Omental fat pad (tissue), 4 donors: Measurements from ENCODE around the gene SLC47A2. TPM values are rescaled to one million over a fixed set of nuclear protein-coding genes. Genes with fewer than 3 reads are reported as not detected.

Source experiments
- ATAC-seq: fragments of 150-250 bp; one replicate; pipeline ENCODE4 v1.9.1; 2016; ENCODE audit warnings: mild to moderate bottlenecking, moderate library complexity; ENCODE audit not compliant: low FRiP score
- DNase-seq: peaks from one replicate; pipeline ENCODE4 v3.0.0-alpha.2; 2019; ENCODE audit warnings: low spot score
- small RNA-seq: library from RNA; depleted of rRNA; stranded (forward); fragments of <200 nt; gene quantifications from one replicate; pipeline ENCODE3, GENCODE V24; 2016
- total RNA-seq, 4 donors: library from RNA; depleted of rRNA; stranded (reverse); fragments of >200 nt; gene quantifications; one replicate each; pipeline ENCODE4 v1.1.0, GENCODE V29; 2016
- TF ChIP-seq, protein P1 (sequence below), 3 donors: fragments of 450-650 bp; IDR thresholded peaks; one replicate each; pipeline ENCODE4 v1.5.1; 2016 to 2017; ENCODE audit warnings: antibody characterized with exemption in 3 of 3, mild to moderate bottlenecking in 3 of 3, moderate library complexity in 2 of 3

The SLC47A2 gene
- total RNA-seq, 4 donors from 2014 or later, result 0.28 TPM; not detected in 3

GRCh38 chr17:19631905-19632304 is 84.5 kb downstream of the SLC47A2 start:
- TF ChIP-seq, protein P1, sequence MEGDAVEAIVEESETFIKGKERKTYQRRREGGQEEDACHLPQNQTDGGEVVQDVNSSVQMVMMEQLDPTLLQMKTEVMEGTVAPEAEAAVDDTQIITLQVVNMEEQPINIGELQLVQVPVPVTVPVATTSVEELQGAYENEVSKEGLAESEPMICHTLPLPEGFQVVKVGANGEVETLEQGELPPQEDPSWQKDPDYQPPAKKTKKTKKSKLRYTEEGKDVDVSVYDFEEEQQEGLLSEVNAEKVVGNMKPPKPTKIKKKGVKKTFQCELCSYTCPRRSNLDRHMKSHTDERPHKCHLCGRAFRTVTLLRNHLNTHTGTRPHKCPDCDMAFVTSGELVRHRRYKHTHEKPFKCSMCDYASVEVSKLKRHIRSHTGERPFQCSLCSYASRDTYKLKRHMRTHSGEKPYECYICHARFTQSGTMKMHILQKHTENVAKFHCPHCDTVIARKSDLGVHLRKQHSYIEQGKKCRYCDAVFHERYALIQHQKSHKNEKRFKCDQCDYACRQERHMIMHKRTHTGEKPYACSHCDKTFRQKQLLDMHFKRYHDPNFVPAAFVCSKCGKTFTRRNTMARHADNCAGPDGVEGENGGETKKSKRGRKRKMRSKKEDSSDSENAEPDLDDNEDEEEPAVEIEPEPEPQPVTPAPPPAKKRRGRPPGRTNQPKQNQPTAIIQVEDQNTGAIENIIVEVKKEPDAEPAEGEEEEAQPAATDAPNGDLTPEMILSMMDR (IDR thresholded peaks at IDR 0.05), result no peak
- DNase-seq (no peak), ATAC-seq (no peak)

GRCh38 chr17:19630661-19631060 is 85.7 kb downstream of the SLC47A2 start:
- no peak for DNase-seq
- ATAC-seq, result no peak
- TF ChIP-seq, protein P1 (IDR thresholded peaks at IDR 0.05), result no peak

DNA sequence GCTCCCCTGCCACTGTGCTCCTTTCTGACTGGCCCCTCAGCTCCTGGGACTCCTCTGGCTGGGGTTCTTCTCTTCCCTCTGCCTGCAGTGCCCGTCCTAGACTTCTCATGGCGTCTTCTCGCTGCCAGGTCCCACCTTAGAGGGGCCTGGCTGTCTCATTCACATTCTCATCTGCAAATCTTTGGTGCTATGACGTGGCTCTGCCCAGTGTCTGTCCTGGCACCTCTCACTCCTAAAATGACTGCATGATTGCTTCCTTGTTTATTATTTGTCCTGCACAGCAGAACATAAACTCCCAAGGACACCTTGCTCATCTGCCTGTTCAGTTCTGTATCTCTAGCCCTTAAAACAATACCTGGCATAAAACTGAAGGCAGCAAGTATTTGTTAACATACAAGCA is 86.3 kb downstream of the SLC47A2 start:
- DNase-seq (no peak), ATAC-seq (no peak)
- TF ChIP-seq, protein P1 (IDR thresholded peaks at IDR 0.05), result no peak

DNA sequence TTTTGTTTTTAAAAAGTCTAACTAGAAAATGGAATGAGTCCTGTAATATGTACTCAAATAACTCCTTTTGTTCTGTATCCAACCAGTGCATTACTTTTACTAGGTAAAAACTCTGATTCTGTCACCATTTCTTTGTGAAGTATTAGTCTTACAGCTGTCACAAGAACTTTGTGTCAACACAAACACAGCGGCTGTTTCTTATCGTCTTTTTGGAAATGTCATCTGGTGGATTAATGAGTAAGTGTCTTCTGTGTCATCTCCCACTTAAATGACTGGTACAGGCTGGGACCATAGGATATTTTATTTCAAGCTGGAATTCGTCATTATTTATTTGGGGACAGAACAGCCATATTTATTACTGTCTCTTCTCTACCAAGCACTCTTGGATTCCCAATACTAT is 86.9 kb downstream of the SLC47A2 start:
- ATAC-seq (no peak), DNase-seq (no peak)
- TF ChIP-seq, protein P1 (IDR thresholded peaks at IDR 0.05), result no peak

Small RNAs within 50 kb of the gene (small RNA-seq; reads per million reads assigned to genes)
- not detected for gene RF00322

Other genes with a start within 250 kb of the SLC47A2 start
- 1 to 10 TPM in 3 of 4 donors, under 1 TPM in 1; 0.95 to 6.2 (median 5.6) TPM for gene SLC47A1, start 182.7 kb downstream of the SLC47A2 start, total RNA-seq
- 100 to 1,000 TPM in 3 of 4 donors, 10 to 100 TPM in 1; 92.1 to 143 (median 111) TPM for gene ALDH3A2, start 67.8 kb downstream of the SLC47A2 start, total RNA-seq
- gene ALDH3A1, start 31.7 kb upstream of the SLC47A2 start, total RNA-seq, result 1 to 10 TPM; 2.3 to 4.9 (median 3.3) TPM
- gene ULK2, start 151.4 kb upstream of the SLC47A2 start, total RNA-seq, result 10 to 100 TPM; 18.9 to 35.8 (median 26.5) TPM